Adipocyte (in vitro differentiated cells): ENCODE measurements around the gene S100A7A.

Source experiments
- DNase-seq: peaks from one replicate; pipeline ENCODE4 v3.0.0-alpha.2; 2015; ENCODE audit warnings: low read depth
- H3K27me3 ChIP-seq: replicated peaks from 2 replicates; pipeline ENCODE4 v1.7.0; 2013; ENCODE audit warnings: mild to moderate bottlenecking, low read length, moderate library complexity; ENCODE audit not compliant: control insufficient read depth, insufficient read depth
- H3K36me3 ChIP-seq: 2 replicates; pipeline ENCODE4 v1.7.0; 2013; ENCODE audit warnings: low read length, mild to moderate bottlenecking, moderate library complexity; ENCODE audit not compliant: control insufficient read depth, insufficient read depth, severe bottlenecking
- H3K4me1 ChIP-seq: 2 replicates; pipeline ENCODE4 v1.7.0; 2013; ENCODE audit warnings: mild to moderate bottlenecking, low read length, moderate library complexity; ENCODE audit not compliant: control insufficient read depth, insufficient read depth
- H3K4me3 ChIP-seq: 2 replicates; pipeline ENCODE4 v1.7.0; 2013; ENCODE audit warnings: mild to moderate bottlenecking, low read length, moderate library complexity
- H3K9ac ChIP-seq: 2 replicates; pipeline ENCODE4 v1.7.0; 2013; ENCODE audit warnings: mild to moderate bottlenecking, low read length, moderate library complexity
- H3K9me3 ChIP-seq: 2 replicates; pipeline ENCODE4 v1.7.0; 2013; ENCODE audit warnings: mild to moderate bottlenecking, low read length, moderate library complexity; ENCODE audit not compliant: control insufficient read depth

The S100A7A gene

GRCh38 chr1:153470707-153471106 is 54.4 kb downstream of the S100A7A start:
- no peaks in the 10 kb centered on the region for H3K36me3 ChIP-seq
- H3K4me1 ChIP-seq = no peaks in the 10 kb centered on the region
- peaks cover 15% of the 10 kb centered on the region for H3K9me3 ChIP-seq
- H3K9ac ChIP-seq = no peak overlapping the region
- H3K27me3 ChIP-seq = no peaks in the 10 kb centered on the region
- H3K4me3 ChIP-seq = no peak overlapping the region
- no peak for DNase-seq
